K562 treated with DMSO at 1 percent for 24 hours (cell line): ENCODE measurements around the gene PDLIM4. TPM values are rescaled to one million over a fixed set of nuclear protein-coding genes. Genes with fewer than 3 reads are reported as not detected.

ENCODE experiments used
- total RNA-seq: library from RNA; unstranded; fragments of 300-600 nt; gene quantifications from 2 replicates; pipeline ENCODE4 v1.2.3, GENCODE V29; 2022; ENCODE audit warnings: low read depth; ENCODE audit not compliant: insufficient read depth

The PDLIM4 gene, protein sequence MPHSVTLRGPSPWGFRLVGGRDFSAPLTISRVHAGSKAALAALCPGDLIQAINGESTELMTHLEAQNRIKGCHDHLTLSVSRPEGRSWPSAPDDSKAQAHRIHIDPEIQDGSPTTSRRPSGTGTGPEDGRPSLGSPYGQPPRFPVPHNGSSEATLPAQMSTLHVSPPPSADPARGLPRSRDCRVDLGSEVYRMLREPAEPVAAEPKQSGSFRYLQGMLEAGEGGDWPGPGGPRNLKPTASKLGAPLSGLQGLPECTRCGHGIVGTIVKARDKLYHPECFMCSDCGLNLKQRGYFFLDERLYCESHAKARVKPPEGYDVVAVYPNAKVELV
- 36.5 and 50.8 TPM in 2 replicates for total RNA-seq

DNA sequence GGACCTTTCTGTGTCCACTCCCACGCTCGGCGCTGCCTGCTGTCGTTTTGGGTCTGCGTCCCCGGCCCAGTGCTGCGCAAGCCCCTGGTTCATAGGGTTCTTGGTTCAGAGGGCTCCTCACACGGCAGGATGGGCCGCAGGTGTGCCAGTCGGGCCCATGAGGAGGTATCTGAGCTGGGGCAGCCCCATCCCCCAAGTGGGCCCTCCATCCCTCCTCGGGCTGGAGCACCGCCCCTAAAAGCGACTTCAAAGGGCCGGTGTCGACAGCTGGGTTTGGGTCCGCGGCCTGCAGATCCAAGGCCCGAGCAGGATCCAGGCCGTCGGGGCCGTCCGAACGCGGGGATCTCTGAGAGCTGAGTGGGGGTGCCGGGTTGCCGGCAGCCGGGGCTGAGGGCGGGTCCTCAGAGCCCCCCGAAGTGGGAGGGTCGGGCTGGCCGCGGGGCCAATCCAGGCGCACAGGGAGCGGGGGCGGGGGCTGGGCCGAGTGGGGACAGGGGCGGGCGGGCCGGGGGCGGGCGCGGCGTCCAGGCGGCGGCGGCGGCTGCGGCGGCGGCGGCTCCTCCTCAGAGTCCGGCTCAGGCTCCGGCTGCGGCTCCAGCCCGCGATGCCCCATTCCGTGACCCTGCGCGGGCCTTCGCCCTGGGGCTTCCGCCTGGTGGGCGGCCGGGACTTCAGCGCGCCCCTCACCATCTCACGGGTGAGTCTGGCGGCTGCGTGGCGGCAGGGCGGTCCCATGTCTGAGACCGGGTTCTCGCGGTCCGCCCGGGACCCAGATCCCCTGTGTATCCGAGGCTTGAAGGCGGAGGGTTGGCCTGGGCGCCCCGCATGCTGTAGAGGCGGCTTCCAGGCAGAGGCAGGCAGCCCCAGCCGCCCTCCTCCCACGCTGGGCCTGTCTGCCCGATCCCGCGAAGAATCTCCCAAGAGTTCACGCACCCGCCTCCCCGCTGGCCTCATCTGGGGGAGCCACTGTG, at the start of gene PDLIM4:
Gene PDLIM4 (plus strand): TSS at position 566 of the 971 bp plus-strand sequence. CDS start 39 bp downstream, at position 605.

DNA sequence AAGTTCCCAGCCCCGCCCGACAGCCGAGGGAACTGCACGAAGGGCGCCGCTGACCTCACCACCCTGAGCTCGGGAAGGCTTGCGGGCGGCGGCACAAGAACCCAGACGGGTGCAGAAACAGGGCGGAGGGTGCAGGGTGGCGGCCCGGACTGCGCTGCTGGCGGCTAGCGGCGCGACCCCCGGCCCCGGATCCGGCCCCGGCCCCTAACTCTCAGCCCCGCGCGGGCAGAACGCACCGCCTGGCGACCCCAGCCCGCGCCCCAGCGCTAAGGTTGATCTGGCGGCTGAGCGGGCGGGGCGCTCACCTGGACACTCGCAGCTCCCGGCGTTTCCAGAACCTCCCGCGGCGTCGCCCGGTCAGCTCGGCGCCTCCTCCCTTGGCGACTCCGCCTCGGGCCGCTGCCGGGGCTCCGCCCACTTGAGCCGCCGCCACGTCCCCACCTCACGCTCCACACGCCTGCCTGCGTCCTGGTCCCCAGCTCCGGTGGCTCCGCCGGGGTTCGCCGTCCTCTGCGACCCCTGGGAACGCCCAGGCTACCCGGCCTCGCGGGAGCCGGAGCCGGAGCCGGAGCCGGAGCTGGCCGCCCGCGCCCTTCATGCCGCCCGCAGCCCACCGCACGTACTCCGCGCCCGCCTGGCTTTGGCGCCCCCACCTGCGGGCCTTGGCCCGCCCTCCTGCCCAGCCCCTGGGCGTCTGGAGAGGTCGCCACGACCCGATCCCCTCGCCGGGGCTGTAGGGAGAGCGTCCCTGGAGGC, 29.8 kb upstream of the PDLIM4 start, which contains the start of gene P4HA2:
Gene P4HA2 (minus strand): TSS at position 369 of the 756 bp plus-strand sequence. CDS start 9,227 bp downstream, outside the sequence.

DNA sequence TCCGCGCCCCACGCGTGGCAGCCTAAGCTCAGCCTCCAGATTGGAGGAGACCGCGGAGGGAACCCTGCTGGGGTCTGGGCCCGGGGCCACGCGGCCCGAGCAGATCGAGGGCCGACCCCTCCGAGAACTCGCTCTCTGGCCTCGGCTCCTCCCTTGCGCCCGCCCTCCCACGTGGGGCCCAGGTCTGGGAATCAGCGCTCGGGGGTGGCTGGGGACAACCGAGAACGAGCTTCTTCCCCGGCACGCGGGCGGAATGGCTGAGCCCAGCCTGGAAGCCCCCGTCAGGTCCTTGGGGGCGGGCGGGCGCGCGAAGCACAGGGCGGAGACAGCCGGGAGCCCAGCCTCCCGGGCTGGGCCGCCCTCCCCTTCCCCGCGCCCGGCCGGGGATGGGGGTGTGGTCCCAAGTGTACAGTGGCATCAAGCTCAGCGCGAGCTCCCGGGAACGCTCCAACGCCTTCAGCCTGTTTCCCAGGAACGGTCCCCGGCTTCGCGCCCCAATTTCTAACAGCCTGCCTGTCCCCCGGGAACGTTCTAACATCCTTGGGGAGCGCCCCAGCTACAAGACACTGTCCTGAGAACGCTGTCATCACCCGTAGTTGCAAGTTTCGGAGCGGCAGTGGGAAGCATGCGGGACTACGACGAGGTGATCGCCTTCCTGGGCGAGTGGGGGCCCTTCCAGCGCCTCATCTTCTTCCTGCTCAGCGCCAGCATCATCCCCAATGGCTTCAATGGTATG, 36.7 kb downstream of the PDLIM4 start, which contains the start of gene SLC22A4:
Gene SLC22A4 (plus strand): TSS at position 403 of the 736 bp plus-strand sequence. CDS start 223 bp downstream, at position 626.

Other genes with a start within 250 kb of the PDLIM4 start
- gene ACSL6, start 246.0 kb upstream of the PDLIM4 start, total RNA-seq, result 0.90 and 1.0 TPM in 2 replicates
- gene IL3, start 197.0 kb upstream of the PDLIM4 start, total RNA-seq, result not detected in 2 replicates
- gene CSF2, start 183.9 kb upstream of the PDLIM4 start, total RNA-seq, result 1.3 TPM in 1 of 2 replicates, not detected in the other
- 55.7 and 62.7 TPM in 2 replicates for gene P4HA2, start 29.8 kb upstream of the PDLIM4 start, total RNA-seq
- 0.70 and 0.76 TPM in 2 replicates for gene SLC22A4, start 36.7 kb downstream of the PDLIM4 start, total RNA-seq
- 8.9 and 9.2 TPM in 2 replicates for gene SLC22A5, start 112.0 kb downstream of the PDLIM4 start, total RNA-seq
- 52.3 and 52.5 TPM in 2 replicates for gene IRF1, start 233.1 kb downstream of the PDLIM4 start, total RNA-seq